ENCODE measurements around the gene CTNNA2. TPM values are rescaled to one million over a fixed set of nuclear protein-coding genes. Genes with fewer than 3 reads are reported as not detected.

The CTNNA2 gene
- under 1 TPM in 3 of 4 donors, not detected in 1; 0.08 to 0.42 (median 0.09) TPM for total RNA-seq
- polyA plus RNA-seq, result 0.14 TPM
- long read RNA-seq, donor 1, result 0 reads
- long read RNA-seq, donor 2, result 0 reads
- long read RNA-seq, donor 3, partial matches to known transcripts, result 0 of 1 reads
- long read RNA-seq, donor 3, other reads (novel, unspliced or antisense), result 1 of 1 reads
- long read RNA-seq, donor 4, result 0 reads

GRCh38 chr2:79512442-79513401, at the start of gene CTNNA2:
CTNNA2 (plus strand) TSS chr2:79513051.
- DNase-seq (peak; percentile 16 to 65 (median 50)), ATAC-seq (peak; percentile 54 to 59)
- H3K27ac ChIP-seq (ENCODE audit: low read length), result no peak within 1 kb of the TSS
- no peaks in the 10 kb centered on the region for H3K4me1 ChIP-seq (ENCODE audit: control insufficient read depth, insufficient read depth, low read length)
- no peaks in the 10 kb centered on the region for H3K9me3 ChIP-seq (ENCODE audit: control insufficient read depth, low read length)
- no peaks in the 10 kb centered on the region for H3K27me3 ChIP-seq (ENCODE audit: control insufficient read depth, insufficient read depth)
- 2% methylated on average over 87 of the region's 87 CpGs for WGBS
- intact Hi-C loops (cut with DNase I), result no loop called here
- peak within 1 kb of the TSS; percentile 76 for H3K4me3 ChIP-seq (ENCODE audit: low read length)

- Histone ChIP-seq H3K9me3 (ENCODE audit: control insufficient read depth, low read length) (no peaks in the 10 kb centered on the region), H3K27me3 (ENCODE audit: control insufficient read depth, insufficient read depth) (no peaks in the 10 kb centered on the region), H3K4me3 (ENCODE audit: low read length) (no peak overlapping the region), H3K4me1 (ENCODE audit: control insufficient read depth, insufficient read depth, low read length) (no peaks in the 10 kb centered on the region), H3K27ac (ENCODE audit: low read length) (no peak overlapping the region)
- DNase-seq (no peak), ATAC-seq (no peak)
- intact Hi-C loops (cut with DNase I), result no loop called here
- WGBS, result 55% methylated on average over 3 of the region's 3 CpGs
These were observed 25.5 kb upstream of the CTNNA2 start for GRCh38 chr2:79487399-79487798.

GRCh38 chr2:79511320-79511951, 1.4 kb upstream of the CTNNA2 start:
- Histone ChIP-seq H3K4me1 (ENCODE audit: control insufficient read depth, insufficient read depth, low read length) (no peaks in the 10 kb centered on the region), H3K27me3 (ENCODE audit: control insufficient read depth, insufficient read depth) (no peaks in the 10 kb centered on the region), H3K27ac (ENCODE audit: low read length) (no peak overlapping the region), H3K9me3 (ENCODE audit: control insufficient read depth, low read length) (no peaks in the 10 kb centered on the region), H3K4me3 (ENCODE audit: low read length) (no peak overlapping the region)
- ATAC-seq (no peak), DNase-seq (peak in 2 of 3 donors; percentile 17 to 35)
- intact Hi-C loops (cut with DNase I), result no loop called here
- 25% methylated on average over 16 of the region's 16 CpGs for WGBS

- Histone ChIP-seq H3K9me3 (ENCODE audit: control insufficient read depth, low read length) (no peaks in the 10 kb centered on the region), H3K27ac (ENCODE audit: low read length) (no peak overlapping the region)
These were observed 860 bp downstream of the CTNNA2 start for GRCh38 chr2:79513711-79514110.

GRCh38 chr2:79529636-79530035, 16.8 kb downstream of the CTNNA2 start:
- no peak for ATAC-seq
- WGBS, result 65% methylated on average over 3 of the region's 3 CpGs
- no peak for DNase-seq
- intact Hi-C loops (cut with DNase I), result no loop called here
- H3K4me1 ChIP-seq (ENCODE audit: control insufficient read depth, insufficient read depth, low read length), result no peaks in the 10 kb centered on the region
- no peak overlapping the region for H3K27ac ChIP-seq (ENCODE audit: low read length)
- no peaks in the 10 kb centered on the region for H3K27me3 ChIP-seq (ENCODE audit: control insufficient read depth, insufficient read depth)
- no peaks in the 10 kb centered on the region for H3K9me3 ChIP-seq (ENCODE audit: control insufficient read depth, low read length)
- H3K4me3 ChIP-seq (ENCODE audit: low read length), result no peak overlapping the region

More at GRCh38 chr2:79513711-79514110, 860 bp downstream of the CTNNA2 start:
- ATAC-seq, result no peak
- intact Hi-C loops (cut with DNase I), result no loop called here
- H3K4me3 ChIP-seq (ENCODE audit: low read length), result no peak overlapping the region
- H3K4me1 ChIP-seq (ENCODE audit: control insufficient read depth, insufficient read depth, low read length), result no peaks in the 10 kb centered on the region
- DNase-seq, result no peak
- H3K27me3 ChIP-seq (ENCODE audit: control insufficient read depth, insufficient read depth), result no peaks in the 10 kb centered on the region
- WGBS, result 33% methylated on average over 4 of the region's 4 CpGs

GRCh38 chr2:79530443-79530842, 17.6 kb downstream of the CTNNA2 start:
- no peak for ATAC-seq
- WGBS, result 7% methylated on average over 1 of the region's 1 CpG
- intact Hi-C loops (cut with DNase I), result no loop called here
- no peak overlapping the region for H3K27ac ChIP-seq (ENCODE audit: low read length)
- no peaks in the 10 kb centered on the region for H3K4me1 ChIP-seq (ENCODE audit: control insufficient read depth, insufficient read depth, low read length)
- no peaks in the 10 kb centered on the region for H3K9me3 ChIP-seq (ENCODE audit: control insufficient read depth, low read length)
- DNase-seq, result no peak
- H3K27me3 ChIP-seq (ENCODE audit: control insufficient read depth, insufficient read depth), result no peaks in the 10 kb centered on the region
- no peak overlapping the region for H3K4me3 ChIP-seq (ENCODE audit: low read length)

GRCh38 chr2:79547568-79547967, 34.7 kb downstream of the CTNNA2 start:
- intact Hi-C loops (cut with DNase I), result no loop called here
- Histone ChIP-seq H3K4me3 (ENCODE audit: low read length) (no peak overlapping the region), H3K4me1 (ENCODE audit: control insufficient read depth, insufficient read depth, low read length) (no peaks in the 10 kb centered on the region), H3K27me3 (ENCODE audit: control insufficient read depth, insufficient read depth) (no peaks in the 10 kb centered on the region), H3K9me3 (ENCODE audit: control insufficient read depth, low read length) (peaks cover 3% of the 10 kb centered on the region), H3K27ac (ENCODE audit: low read length) (no peak overlapping the region)
- 59% methylated on average over 2 of the region's 2 CpGs for WGBS
- no peak for ATAC-seq
- DNase-seq, result no peak

GRCh38 chr2:79552653-79553052, 39.8 kb downstream of the CTNNA2 start:
- ATAC-seq (no peak), DNase-seq (no peak)
- intact Hi-C loops (cut with DNase I), result no loop called here
- Histone ChIP-seq H3K4me3 (ENCODE audit: low read length) (no peak overlapping the region), H3K27ac (ENCODE audit: low read length) (no peak overlapping the region), H3K4me1 (ENCODE audit: control insufficient read depth, insufficient read depth, low read length) (no peaks in the 10 kb centered on the region), H3K9me3 (ENCODE audit: control insufficient read depth, low read length) (peaks cover 3% of the 10 kb centered on the region), H3K27me3 (ENCODE audit: control insufficient read depth, insufficient read depth) (no peaks in the 10 kb centered on the region)
- 79% methylated on average over 1 of the region's 1 CpG for WGBS

GRCh38 chr2:79554899-79555298, 42.0 kb downstream of the CTNNA2 start:
- intact Hi-C loops (cut with DNase I), result no loop called here
- Histone ChIP-seq H3K4me1 (ENCODE audit: control insufficient read depth, insufficient read depth, low read length) (no peaks in the 10 kb centered on the region), H3K27me3 (ENCODE audit: control insufficient read depth, insufficient read depth) (no peaks in the 10 kb centered on the region)

GRCh38 chr2:79564065-79564464, 51.2 kb downstream of the CTNNA2 start:
- 83% methylated on average over 6 of the region's 6 CpGs for WGBS
- DNase-seq (no peak), ATAC-seq (no peak)
- Histone ChIP-seq H3K4me3 (ENCODE audit: low read length) (no peak overlapping the region), H3K9me3 (ENCODE audit: control insufficient read depth, low read length) (no peaks in the 10 kb centered on the region), H3K27me3 (ENCODE audit: control insufficient read depth, insufficient read depth) (no peaks in the 10 kb centered on the region), H3K27ac (ENCODE audit: low read length) (no peak overlapping the region), H3K4me1 (ENCODE audit: control insufficient read depth, insufficient read depth, low read length) (no peaks in the 10 kb centered on the region)
- intact Hi-C loops (cut with DNase I), result no loop called here

More at GRCh38 chr2:79554899-79555298, 42.0 kb downstream of the CTNNA2 start:
- ATAC-seq (no peak), DNase-seq (no peak)
- Histone ChIP-seq H3K27ac (ENCODE audit: low read length) (no peak overlapping the region), H3K4me3 (ENCODE audit: low read length) (no peak overlapping the region), H3K9me3 (ENCODE audit: control insufficient read depth, low read length) (no peaks in the 10 kb centered on the region)

GRCh38 chr2:79569048-79569447, 56.2 kb downstream of the CTNNA2 start:
- intact Hi-C loops (cut with DNase I), result no loop called here
- no peak overlapping the region for H3K4me3 ChIP-seq (ENCODE audit: low read length)
- H3K4me1 ChIP-seq (ENCODE audit: control insufficient read depth, insufficient read depth, low read length), result no peaks in the 10 kb centered on the region
- WGBS, result 61% methylated on average over 5 of the region's 5 CpGs
- no peak overlapping the region for H3K27ac ChIP-seq (ENCODE audit: low read length)
- DNase-seq, result no peak
- no peak for ATAC-seq
- no peaks in the 10 kb centered on the region for H3K9me3 ChIP-seq (ENCODE audit: control insufficient read depth, low read length)
- no peaks in the 10 kb centered on the region for H3K27me3 ChIP-seq (ENCODE audit: control insufficient read depth, insufficient read depth)
